GM19239 (cell line): Measurements from ENCODE around the gene PARP3.
"Not testable (repeated sequence)": the region's sequence is repeated elsewhere in the genome, so short reads cannot be mapped to it uniquely, and the experiment has no call there.

Experiments
- DNase-seq: peaks from one replicate; pipeline ENCODE4 v3.0.0; 2011; ENCODE audit warnings: low spot score; ENCODE audit not compliant: insufficient read length
- FAIRE-seq: peaks from 2 replicates; lab custom pipeline; 2011; peaks lifted over from hg19 to GRCh38; lab: Jason Lieb, UNC

Gene PARP3

DNA sequence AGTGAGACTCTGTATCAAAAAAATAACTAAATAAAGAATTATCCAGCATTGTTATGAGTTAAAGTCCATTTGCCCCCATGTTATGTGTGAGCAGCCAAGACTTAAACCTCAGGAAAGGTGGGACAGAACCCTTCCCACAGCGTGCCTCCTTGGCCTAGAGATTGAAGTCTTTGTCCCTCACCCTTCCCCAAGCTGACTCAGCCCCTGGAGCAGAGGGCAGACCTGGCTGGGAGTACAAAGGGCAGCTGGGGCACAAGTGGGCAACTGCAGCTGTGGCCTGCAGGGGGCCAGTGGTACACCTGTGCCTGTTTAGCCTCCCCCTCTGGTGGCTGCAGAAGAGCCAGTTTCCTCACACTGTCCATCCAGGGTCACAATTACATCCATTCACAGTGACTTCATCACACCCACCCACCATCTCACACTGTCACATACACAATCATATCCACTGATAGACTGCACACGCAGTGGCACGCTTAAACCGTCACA, 40.2 kb downstream of the PARP3 start:
- DNase-seq (peak; percentile 79), FAIRE-seq (peak; percentile 90)

GRCh38 chr3:51982838-51983577, 40.8 kb downstream of the PARP3 start, which contains the start of gene ACY1:
TSS of gene ACY1 (plus strand) at chr3:51983535. CDS start at chr3:51984065, 530 bp downstream.
- peak; percentile 78 for FAIRE-seq
- peak; percentile 93 for DNase-seq

- FAIRE-seq (no peak), DNase-seq (no peak)
Measured at GRCh38 chr3:51983578-51984268, 41.6 kb downstream of the PARP3 start.

DNA sequence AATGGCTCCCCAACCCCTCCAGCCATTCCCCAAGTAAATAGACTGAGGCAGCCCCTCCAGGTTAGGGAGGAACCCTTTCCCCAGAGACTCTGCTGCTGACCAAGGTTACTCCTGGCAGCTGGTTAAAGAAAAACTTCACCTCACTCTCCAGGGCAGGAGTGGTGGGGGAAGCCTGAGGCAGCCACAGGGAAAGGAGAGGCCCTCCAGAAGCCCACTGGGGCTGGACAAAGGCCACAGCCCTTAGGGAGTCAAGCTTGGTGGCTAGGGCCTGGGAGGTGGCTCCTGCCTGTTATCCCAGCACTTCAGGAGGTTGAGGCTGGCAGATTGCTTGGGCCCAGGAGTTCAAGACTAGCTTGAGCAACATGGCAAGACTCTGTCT, 42.1 kb downstream of the PARP3 start:
- FAIRE-seq, result no peak
- no peak for DNase-seq

GRCh38 chr3:51985063-51985462, 42.9 kb downstream of the PARP3 start:
- DNase-seq, result no peak
- FAIRE-seq, result no peak

- FAIRE-seq (no peak), DNase-seq (no peak)
Measured at GRCh38 chr3:51986010-51986947, 44.1 kb downstream of the PARP3 start.

- DNase-seq, result no peak
- FAIRE-seq, result no peak
Measured at GRCh38 chr3:51987568-51987967, 45.4 kb downstream of the PARP3 start.

- no peak for FAIRE-seq
- no peak for DNase-seq
Measured at GRCh38 chr3:51988286-51989146, 46.4 kb downstream of the PARP3 start.

- not testable (repeated sequence) for DNase-seq, FAIRE-seq
Measured at GRCh38 chr3:51990501-51990971, 48.4 kb downstream of the PARP3 start.

- DNase-seq, result no peak
- no peak for FAIRE-seq
Measured at GRCh38 chr3:51992017-51992682, 50.0 kb downstream of the PARP3 start.

GRCh38 chr3:51993657-51994056, 51.5 kb downstream of the PARP3 start:
- not testable (repeated sequence) for DNase-seq, FAIRE-seq

DNA sequence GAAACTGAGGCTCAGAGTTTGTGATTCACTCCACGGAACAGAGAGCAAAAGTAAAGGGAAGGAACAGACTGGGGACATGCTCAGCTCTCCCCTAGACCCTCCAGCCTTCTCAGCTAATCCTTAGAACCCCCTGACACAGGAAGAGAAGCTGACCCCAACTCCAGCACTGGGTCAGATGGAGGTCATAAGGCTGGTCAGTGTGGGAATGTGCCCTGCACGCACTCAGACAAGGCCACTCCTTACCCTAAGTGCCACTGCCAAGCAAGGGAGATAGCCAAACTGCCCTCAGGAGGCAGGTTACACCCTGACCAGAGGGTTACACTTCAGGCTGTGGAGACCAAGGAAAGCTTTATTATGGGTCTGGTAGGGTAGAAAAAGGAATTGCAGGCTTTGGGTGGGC, 52.4 kb downstream of the PARP3 start:
- no peak for FAIRE-seq

GRCh38 chr3:51995346-51996163, 53.4 kb downstream of the PARP3 start, which contains the start of gene RPL29:
TSS of gene RPL29 (minus strand) at chr3:51995895. CDS start at chr3:51995461, 434 bp downstream.
- FAIRE-seq (peak; percentile 95), DNase-seq (peak; percentile 95)

More for the DNA sequence above, 52.4 kb downstream of the PARP3 start:
- no peak for DNase-seq

- FAIRE-seq (no peak), DNase-seq (no peak)
Measured at GRCh38 chr3:51997172-51997571, 55.0 kb downstream of the PARP3 start.

- DNase-seq, result no peak
- FAIRE-seq, result no peak
Measured at GRCh38 chr3:51997935-51998596, 55.9 kb downstream of the PARP3 start.
